SK-N-SH (cell line): ENCODE data around the gene DFFB. TPM values are rescaled to one million over a fixed set of nuclear protein-coding genes. Genes with fewer than 3 reads are reported as not detected.
"Not testable (repeated sequence)": the region's sequence is repeated elsewhere in the genome, so short reads cannot be mapped to it uniquely, and the experiment has no call there.

Experiments used
- CTCF ChIA-PET: fragments of 300-600, 350-600 bp; formaldehyde crosslinking; extraction: SDS; loops from one replicate; lab custom pipeline; 2021; lab: Yijun Ruan, JAX
- POLR2A ChIA-PET: fragments of 350-600 bp; sonication (Branson Sonifier 250); formaldehyde crosslinking; extraction: SDS; loops from one replicate; lab custom pipeline; 2020; ENCODE audit warnings: antibody characterized with exemption, inconsistent platforms; lab: Yijun Ruan, JAX
- DNase-seq: peaks from one replicate; pipeline ENCODE4 v3.0.0; 2012
- H2AFZ ChIP-seq: fragments of 200-600 bp; sonication (generic); 2 replicates; pipeline ENCODE4 v1.8.1; 2016; ENCODE audit warnings: antibody characterized with exemption, mild to moderate bottlenecking, low read depth
- H3F3A ChIP-seq: fragments of 200-600 bp; sonication (generic); replicated peaks from 2 replicates; pipeline ENCODE3; 2016; ENCODE audit warnings: antibody characterized with exemption, mild to moderate bottlenecking; ENCODE audit not compliant: insufficient read depth
- H3K27ac ChIP-seq, 2 experiments: fragments of 200-500 bp in 1 of 2; fragments of 200-600 bp in 1 of 2; sonication (Bioruptor generic) in 1 of 2; sonication (generic), shearing (Covaris generic) in 1 of 2; 2 replicates each; pipeline versions ENCODE4 v1.5.1 to v1.6.1; 2014 to 2016; ENCODE audit warnings: low read depth in 2 of 2, inconsistent platforms in 1 of 2, low read length in 1 of 2, mild to moderate bottlenecking in 1 of 2, mixed read lengths in 1 of 2
- H3K27me3 ChIP-seq: fragments of 200-600 bp; sonication (generic), shearing (Covaris generic); 2 replicates; pipeline ENCODE4 v1.6.1; 2016; ENCODE audit warnings: mixed run types; ENCODE audit not compliant: insufficient read depth
- H3K36me3 ChIP-seq, 2 experiments: fragments of 200-500 bp in 1 of 2; fragments of 200-600 bp in 1 of 2; sonication (Bioruptor generic) in 1 of 2; sonication (generic) in 1 of 2; replicated peaks in 1 of 2; 2 replicates each; pipeline versions ENCODE3 to v1.5.1; 2014 to 2016; ENCODE audit warnings: low read length in 1 of 2, mild to moderate bottlenecking in 1 of 2; ENCODE audit not compliant: insufficient read depth in 2 of 2, control insufficient read depth in 1 of 2
- H3K4me1 ChIP-seq, 2 experiments: fragments of 200-500 bp in 1 of 2; fragments of 200-600 bp in 1 of 2; sonication (Bioruptor generic) in 1 of 2; sonication (generic), shearing (Covaris generic) in 1 of 2; 2 replicates each; pipeline versions ENCODE4 v1.5.1 to v1.6.1; 2014 to 2016; ENCODE audit warnings: low read depth in 1 of 2, low read length in 1 of 2, mixed run types in 1 of 2; ENCODE audit not compliant: insufficient read depth in 2 of 2, control insufficient read depth in 1 of 2
- H3K4me2 ChIP-seq: fragments of 200-600 bp; sonication (generic), shearing (Covaris generic); 2 replicates; pipeline ENCODE4 v1.6.1; 2017; ENCODE audit warnings: mixed run types
- H3K4me3 ChIP-seq, 2 experiments: fragments of 200-500 bp in 1 of 2; fragments of 200-600 bp in 1 of 2; sonication (Bioruptor generic) in 1 of 2; sonication (generic), shearing (Covaris generic) in 1 of 2; 2 replicates each; pipeline versions ENCODE4 v1.5.1 to v1.8.1; 2014 to 2016; ENCODE audit warnings: low read depth in 2 of 2, inconsistent platforms in 1 of 2, low read length in 1 of 2, mild to moderate bottlenecking in 1 of 2, mixed read lengths in 1 of 2, moderate library complexity in 1 of 2
- H3K79me2 ChIP-seq: fragments of 200-600 bp; sonication (generic); 2 replicates; pipeline ENCODE4 v1.8.1; 2017; ENCODE audit warnings: mild to moderate bottlenecking; ENCODE audit not compliant: insufficient read depth
- H3K9ac ChIP-seq: fragments of 200-600 bp; sonication (generic); 2 replicates; pipeline ENCODE4 v1.6.1; 2017; ENCODE audit warnings: mixed run types
- H3K9me2 ChIP-seq: fragments of 200-600 bp; sonication (generic); 2 replicates; pipeline ENCODE4 v1.6.1; 2017; ENCODE audit warnings: mixed run types
- H3K9me3 ChIP-seq: fragments of 200-600 bp; sonication (generic); 2 replicates; pipeline ENCODE4 v1.6.1; 2017; ENCODE audit warnings: mixed run types, mild to moderate bottlenecking, moderate library complexity
- H4K20me1 ChIP-seq: fragments of 200-600 bp; sonication (generic); 2 replicates; pipeline ENCODE4 v1.6.1; 2017; ENCODE audit warnings: mild to moderate bottlenecking, mixed run types; ENCODE audit not compliant: insufficient read depth
- ELF1 ChIP-seq: IDR thresholded peaks from 2 replicates; pipeline ENCODE4 v1.4.0; 2012
- FOSL2 ChIP-seq: IDR thresholded peaks from 2 replicates; pipeline ENCODE4 v1.4.0; 2012; ENCODE audit warnings: low read depth, mild to moderate bottlenecking, moderate library complexity, borderline replicate concordance
- GATA2 ChIP-seq: sonication (generic); formaldehyde crosslinking; IDR thresholded peaks from 2 replicates; pipeline ENCODE4 v1.5.0; 2020; ENCODE audit warnings: mild to moderate bottlenecking, missing genetic modification reagents
- MAX ChIP-seq: IDR thresholded peaks from 2 replicates; pipeline ENCODE4 v1.4.0; 2012; ENCODE audit warnings: low read depth
- MEF2A ChIP-seq: IDR thresholded peaks from 2 replicates; pipeline ENCODE4 v1.4.0; 2012; ENCODE audit warnings: low read depth, borderline replicate concordance
- MXI1 ChIP-seq: IDR thresholded peaks from 2 replicates; pipeline ENCODE4 v1.6.1; 2012; ENCODE audit warnings: mild to moderate bottlenecking, low read depth, low read length, improper control_type of control experiment
- POLR2AphosphoS5 ChIP-seq: IDR thresholded peaks from 2 replicates; pipeline ENCODE4 v1.6.1; 2012; ENCODE audit warnings: low read depth, low read length
- RCOR1 ChIP-seq: fragments of 150-350 bp; IDR thresholded peaks from 2 replicates; pipeline ENCODE4 v1.6.1; 2017; ENCODE audit warnings: antibody characterized with exemption, low read length
- RFX5 ChIP-seq: IDR thresholded peaks from 2 replicates; pipeline ENCODE4 v1.6.1; 2012; ENCODE audit warnings: mild to moderate bottlenecking, improper control_type of control experiment, low read length
- SIN3A ChIP-seq: IDR thresholded peaks from 2 replicates; pipeline ENCODE4 v1.6.1; 2012; ENCODE audit warnings: low read depth, mild to moderate bottlenecking, low read length, moderate library complexity, borderline replicate concordance
- SMC3 ChIP-seq: IDR thresholded peaks from 2 replicates; pipeline ENCODE4 v1.6.1; 2012; ENCODE audit warnings: low read depth, low read length, improper control_type of control experiment
- YY1 ChIP-seq: IDR thresholded peaks from 2 replicates; pipeline ENCODE4 v1.4.0; 2012; ENCODE audit warnings: low read depth, mild to moderate bottlenecking
- WGBS: methylation state at CpG from one replicate; pipeline ENCODE4 v1.1.6; 2017; ENCODE audit warnings: low lambda C conversion rate; 5-methylcytosine and 5-hydroxymethylcytosine counted together
- polyA plus RNA-seq, 3 experiments: library from polyadenylated mRNA; depleted of rRNA; stranded (reverse); fragments of >200 nt; gene quantifications; 2 replicates each; pipeline ENCODE4 v1.2.3, GENCODE V29; 2012
- TF ChIP-seq, protein P1 (sequence below): fragments of 150-350 bp; IDR thresholded peaks from 2 replicates; pipeline ENCODE4 v1.6.1; 2016; ENCODE audit warnings: mild to moderate bottlenecking, low read depth, low read length
- TF ChIP-seq, protein P2 (sequence below): IDR thresholded peaks from 2 replicates; pipeline ENCODE4 v1.4.0; 2012; ENCODE audit warnings: low read depth, borderline replicate concordance
- TF ChIP-seq, protein P3 (sequence below): fragments of 200-600 bp; sonication (generic); IDR thresholded peaks from 2 replicates; pipeline ENCODE4 v1.6.1; 2017; ENCODE audit warnings: antibody characterized with exemption, mild to moderate bottlenecking, moderate library complexity

Gene DFFB
- polyA plus RNA-seq, 1 of the 3 experiments (the other 2 are of a cell fraction) = 8.2 TPM

GRCh38 chr1:3917761-3918160 is 60.5 kb downstream of the DFFB start:
- H2AFZ ChIP-seq = no peak overlapping the region
- no peaks in the 10 kb centered on the region for H3K27me3 ChIP-seq
- H3K9me2 ChIP-seq = no peaks in the 10 kb centered on the region
- ChIA-PET POLR2A (no interaction called here), CTCF (no interaction called here)
- H3K9me3 ChIP-seq = no peaks in the 10 kb centered on the region
- no peaks in the 10 kb centered on the region for H3K36me3 ChIP-seq
- H3F3A ChIP-seq = no peaks in the 10 kb centered on the region
- H3K27ac ChIP-seq = no peak overlapping the region
- H4K20me1 ChIP-seq = no peaks in the 10 kb centered on the region
- no peak overlapping the region for H3K4me2 ChIP-seq
- H3K4me1 ChIP-seq = no peaks in the 10 kb centered on the region
- no peak overlapping the region for H3K4me3 ChIP-seq
- DNase-seq = no peak
- no peak for TF ChIP-seq MAX
- TF ChIP-seq MXI1 = no peak
- TF ChIP-seq POLR2AphosphoS5 = no peak
- no peak for TF ChIP-seq RCOR1
- TF ChIP-seq RFX5 = no peak
- TF ChIP-seq, protein P1, sequence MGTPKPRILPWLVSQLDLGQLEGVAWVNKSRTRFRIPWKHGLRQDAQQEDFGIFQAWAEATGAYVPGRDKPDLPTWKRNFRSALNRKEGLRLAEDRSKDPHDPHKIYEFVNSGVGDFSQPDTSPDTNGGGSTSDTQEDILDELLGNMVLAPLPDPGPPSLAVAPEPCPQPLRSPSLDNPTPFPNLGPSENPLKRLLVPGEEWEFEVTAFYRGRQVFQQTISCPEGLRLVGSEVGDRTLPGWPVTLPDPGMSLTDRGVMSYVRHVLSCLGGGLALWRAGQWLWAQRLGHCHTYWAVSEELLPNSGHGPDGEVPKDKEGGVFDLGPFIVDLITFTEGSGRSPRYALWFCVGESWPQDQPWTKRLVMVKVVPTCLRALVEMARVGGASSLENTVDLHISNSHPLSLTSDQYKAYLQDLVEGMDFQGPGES = no peak
- TF ChIP-seq MEF2A = no peak
- no peak for TF ChIP-seq YY1
- TF ChIP-seq ELF1 = no peak
- TF ChIP-seq FOSL2 = no peak
- H3K9ac ChIP-seq = no peak overlapping the region
- 25% methylated on average over 8 of the region's 8 CpGs for WGBS
- no peaks in the 10 kb centered on the region for H3K79me2 ChIP-seq

DNA sequence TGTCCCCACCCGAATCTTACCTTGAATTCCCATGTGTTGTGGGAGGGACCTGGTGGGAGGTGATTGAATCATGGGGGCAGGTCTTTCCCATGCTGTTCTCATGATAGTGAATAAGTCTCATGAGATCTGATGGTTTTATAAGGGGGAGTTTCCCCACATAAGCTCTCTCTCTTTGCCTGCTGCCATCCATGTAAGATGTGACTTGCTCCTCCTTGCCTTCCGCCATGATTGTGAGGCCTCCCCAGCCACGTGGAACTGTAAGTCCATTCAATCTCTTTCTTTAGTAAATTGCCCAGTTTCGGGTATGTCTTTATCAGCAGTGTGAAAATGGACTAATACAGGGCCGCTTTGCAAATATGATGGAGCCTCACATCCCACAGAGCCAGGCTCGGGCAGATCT is 61.1 kb downstream of the DFFB start:
- H3K27ac ChIP-seq, H2AFZ ChIP-seq, H3K9ac ChIP-seq, DNase-seq, H4K20me1 ChIP-seq, H3K27me3 ChIP-seq, H3K9me3 ChIP-seq, H3K36me3 ChIP-seq, H3K79me2 ChIP-seq, H3F3A ChIP-seq, H3K4me1 ChIP-seq, H3K4me3 ChIP-seq, POLR2A ChIA-PET, H3K4me2 ChIP-seq, H3K9me2 ChIP-seq: not testable (repeated sequence)
- CTCF ChIA-PET = interaction anchor here (0.6 kb wide), 1 partner anchor 33 kb away, joined by 3 read pairs; no protein-coding TSS in a partner anchor
- WGBS = 44% methylated on average over 6 of the region's 6 CpGs

DNA sequence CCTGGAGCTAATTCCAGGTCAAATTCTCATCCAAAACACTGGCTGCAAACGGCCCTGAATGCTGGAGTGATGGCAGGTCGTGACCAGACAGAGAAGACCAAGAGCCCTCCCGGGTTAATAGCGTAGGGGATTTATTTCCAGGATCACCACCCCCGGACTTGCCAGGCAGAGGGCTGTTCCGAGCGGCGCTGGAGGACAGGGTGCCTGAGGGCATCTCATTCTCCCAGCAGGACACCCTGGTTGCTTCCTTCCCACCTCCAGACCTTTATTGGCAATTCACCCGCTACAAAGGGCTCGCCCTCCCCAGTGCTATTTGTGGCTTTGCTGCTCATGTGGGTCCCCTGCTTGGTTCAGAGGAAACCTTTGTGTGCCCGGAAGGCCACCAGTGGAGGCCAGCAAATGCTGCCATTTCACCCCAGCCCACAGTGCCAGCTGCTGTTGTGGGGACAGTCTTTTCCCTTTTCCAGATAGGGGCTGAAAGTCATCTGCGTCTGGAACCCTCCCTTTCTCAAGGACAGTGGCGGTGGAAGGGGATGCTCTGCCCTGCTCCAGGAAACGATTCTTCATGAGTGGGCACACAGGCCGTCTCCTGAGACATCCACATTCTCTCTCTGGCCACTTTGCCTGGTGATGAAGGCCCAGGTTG is 61.8 kb downstream of the DFFB start:
- Histone ChIP-seq H3K27ac (no peak overlapping the region), H3K4me2 (no peak overlapping the region), H3K9ac (no peak overlapping the region), H3K27me3 (no peaks in the 10 kb centered on the region), H3F3A (no peaks in the 10 kb centered on the region), H3K4me1 (no peaks in the 10 kb centered on the region), H4K20me1 (no peaks in the 10 kb centered on the region), H3K79me2 (no peaks in the 10 kb centered on the region), H3K36me3 (no peaks in the 10 kb centered on the region), H2AFZ (no peak overlapping the region), H3K9me3 (no peaks in the 10 kb centered on the region), H3K4me3 (no peak overlapping the region), H3K9me2 (no peaks in the 10 kb centered on the region)
- POLR2A ChIA-PET = no interaction called here
- CTCF ChIA-PET = no interaction called here
- WGBS = 20% methylated on average over 8 of the region's 15 CpGs
- no peak for DNase-seq
- no peak for TF ChIP-seq GATA2 (CRISPR knock-in tag)
- TF ChIP-seq SMC3 = no peak
- TF ChIP-seq MAX = no peak
- TF ChIP-seq, protein P1 = no peak
- TF ChIP-seq, protein P2, sequence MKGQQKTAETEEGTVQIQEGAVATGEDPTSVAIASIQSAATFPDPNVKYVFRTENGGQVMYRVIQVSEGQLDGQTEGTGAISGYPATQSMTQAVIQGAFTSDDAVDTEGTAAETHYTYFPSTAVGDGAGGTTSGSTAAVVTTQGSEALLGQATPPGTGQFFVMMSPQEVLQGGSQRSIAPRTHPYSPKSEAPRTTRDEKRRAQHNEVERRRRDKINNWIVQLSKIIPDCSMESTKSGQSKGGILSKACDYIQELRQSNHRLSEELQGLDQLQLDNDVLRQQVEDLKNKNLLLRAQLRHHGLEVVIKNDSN = no peak
- no peak for TF ChIP-seq RFX5
- TF ChIP-seq YY1 = no peak
- TF ChIP-seq, protein P3, sequence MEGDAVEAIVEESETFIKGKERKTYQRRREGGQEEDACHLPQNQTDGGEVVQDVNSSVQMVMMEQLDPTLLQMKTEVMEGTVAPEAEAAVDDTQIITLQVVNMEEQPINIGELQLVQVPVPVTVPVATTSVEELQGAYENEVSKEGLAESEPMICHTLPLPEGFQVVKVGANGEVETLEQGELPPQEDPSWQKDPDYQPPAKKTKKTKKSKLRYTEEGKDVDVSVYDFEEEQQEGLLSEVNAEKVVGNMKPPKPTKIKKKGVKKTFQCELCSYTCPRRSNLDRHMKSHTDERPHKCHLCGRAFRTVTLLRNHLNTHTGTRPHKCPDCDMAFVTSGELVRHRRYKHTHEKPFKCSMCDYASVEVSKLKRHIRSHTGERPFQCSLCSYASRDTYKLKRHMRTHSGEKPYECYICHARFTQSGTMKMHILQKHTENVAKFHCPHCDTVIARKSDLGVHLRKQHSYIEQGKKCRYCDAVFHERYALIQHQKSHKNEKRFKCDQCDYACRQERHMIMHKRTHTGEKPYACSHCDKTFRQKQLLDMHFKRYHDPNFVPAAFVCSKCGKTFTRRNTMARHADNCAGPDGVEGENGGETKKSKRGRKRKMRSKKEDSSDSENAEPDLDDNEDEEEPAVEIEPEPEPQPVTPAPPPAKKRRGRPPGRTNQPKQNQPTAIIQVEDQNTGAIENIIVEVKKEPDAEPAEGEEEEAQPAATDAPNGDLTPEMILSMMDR = no peak
- TF ChIP-seq SIN3A = no peak
